ENCODE measurements around the gene MACO1.

MACO1 gene

GRCh38 chr1:25530186-25531081 is 99.7 kb downstream of the MACO1 start:
- H3K36me3 ChIP-seq (ENCODE audit: control insufficient read depth in 1 of 2, insufficient read depth in 2 of 2, low read length in 2 of 2): no peaks in the 10 kb centered on the region
- H3K27me3 ChIP-seq (ENCODE audit: control insufficient read depth in 1 of 2, insufficient read depth in 2 of 2, low read length in 2 of 2): no peaks in the 10 kb centered on the region
- H3K9ac ChIP-seq (ENCODE audit: low read depth in 1 of 2, low read length in 2 of 2): no peak overlapping the region
- H3K4me1 ChIP-seq (ENCODE audit: control insufficient read depth in 1 of 2, insufficient read depth in 2 of 2, low read length in 2 of 2): peaks cover 0 to 4% of the 10 kb centered on the region in 2 donors
- no peak overlapping the region for H3K27ac ChIP-seq (ENCODE audit: low read depth, low read length)
- H3K9me3 ChIP-seq (ENCODE audit: control insufficient read depth in 1 of 2, low read length in 2 of 2): no peaks in the 10 kb centered on the region
- H3K4me3 ChIP-seq (ENCODE audit: low read depth in 1 of 2, low read length in 2 of 2): no peak overlapping the region

DNA sequence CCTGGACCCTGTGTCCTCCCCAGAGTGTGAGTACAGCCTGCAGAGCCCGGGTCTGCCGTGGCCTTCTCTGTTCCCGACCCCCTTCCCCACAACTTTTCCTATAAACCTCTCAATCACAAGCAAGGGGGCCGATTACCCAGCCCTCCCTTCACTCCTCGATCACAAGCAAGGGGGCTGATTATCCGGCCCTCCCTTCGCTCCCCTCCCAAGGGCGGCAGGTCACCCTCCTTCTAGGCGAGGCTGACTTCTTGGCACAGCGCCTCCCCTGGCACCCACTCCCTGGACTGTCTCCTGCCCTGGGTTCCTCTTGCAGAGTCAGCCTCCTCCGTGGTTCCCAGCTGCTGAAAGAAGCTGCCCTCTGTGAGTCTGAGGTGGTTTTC is 100.4 kb downstream of the MACO1 start:
- Histone ChIP-seq H3K4me3 (ENCODE audit: low read depth in 1 of 2, low read length in 2 of 2) (no peak overlapping the region), H3K9me3 (ENCODE audit: control insufficient read depth in 1 of 2, low read length in 2 of 2) (no peaks in the 10 kb centered on the region), H3K36me3 (ENCODE audit: control insufficient read depth in 1 of 2, insufficient read depth in 2 of 2, low read length in 2 of 2) (no peaks in the 10 kb centered on the region), H3K4me1 (ENCODE audit: control insufficient read depth in 1 of 2, insufficient read depth in 2 of 2, low read length in 2 of 2) (peaks cover 0 to 4% of the 10 kb centered on the region in 2 donors), H3K27me3 (ENCODE audit: control insufficient read depth in 1 of 2, insufficient read depth in 2 of 2, low read length in 2 of 2) (no peaks in the 10 kb centered on the region), H3K9ac (ENCODE audit: low read depth in 1 of 2, low read length in 2 of 2) (no peak overlapping the region), H3K27ac (ENCODE audit: low read depth, low read length) (no peak overlapping the region)

GRCh38 chr1:25532970-25533369 is 102.3 kb downstream of the MACO1 start:
- Histone ChIP-seq H3K4me1 (ENCODE audit: control insufficient read depth in 1 of 2, insufficient read depth in 2 of 2, low read length in 2 of 2) (peaks cover 0 to 4% of the 10 kb centered on the region in 2 donors), H3K4me3 (ENCODE audit: low read depth in 1 of 2, low read length in 2 of 2) (no peak overlapping the region), H3K9ac (ENCODE audit: low read depth in 1 of 2, low read length in 2 of 2) (no peak overlapping the region), H3K9me3 (ENCODE audit: control insufficient read depth in 1 of 2, low read length in 2 of 2) (no peaks in the 10 kb centered on the region), H3K27ac (ENCODE audit: low read depth, low read length) (no peak overlapping the region), H3K27me3 (ENCODE audit: control insufficient read depth in 1 of 2, insufficient read depth in 2 of 2, low read length in 2 of 2) (no peaks in the 10 kb centered on the region), H3K36me3 (ENCODE audit: control insufficient read depth in 1 of 2, insufficient read depth in 2 of 2, low read length in 2 of 2) (no peaks in the 10 kb centered on the region)

GRCh38 chr1:25533775-25534409 is 103.2 kb downstream of the MACO1 start:
- Histone ChIP-seq H3K9me3 (ENCODE audit: control insufficient read depth in 1 of 2, low read length in 2 of 2) (no peaks in the 10 kb centered on the region), H3K4me3 (ENCODE audit: low read depth in 1 of 2, low read length in 2 of 2) (no peak overlapping the region), H3K9ac (ENCODE audit: low read depth in 1 of 2, low read length in 2 of 2) (no peak overlapping the region), H3K36me3 (ENCODE audit: control insufficient read depth in 1 of 2, insufficient read depth in 2 of 2, low read length in 2 of 2) (no peaks in the 10 kb centered on the region), H3K4me1 (ENCODE audit: control insufficient read depth in 1 of 2, insufficient read depth in 2 of 2, low read length in 2 of 2) (peaks cover 4% of the 10 kb centered on the region in 2 donors), H3K27me3 (ENCODE audit: control insufficient read depth in 1 of 2, insufficient read depth in 2 of 2, low read length in 2 of 2) (no peaks in the 10 kb centered on the region), H3K27ac (ENCODE audit: low read depth, low read length) (no peak overlapping the region)

GRCh38 chr1:25534410-25534788 is 103.7 kb downstream of the MACO1 start:
- H3K27me3 ChIP-seq (ENCODE audit: control insufficient read depth in 1 of 2, insufficient read depth in 2 of 2, low read length in 2 of 2): no peaks in the 10 kb centered on the region
- H3K36me3 ChIP-seq (ENCODE audit: control insufficient read depth in 1 of 2, insufficient read depth in 2 of 2, low read length in 2 of 2): no peaks in the 10 kb centered on the region
- H3K27ac ChIP-seq (ENCODE audit: low read depth, low read length): no peak overlapping the region
- H3K4me1 ChIP-seq (ENCODE audit: control insufficient read depth in 1 of 2, insufficient read depth in 2 of 2, low read length in 2 of 2): peaks cover 4% of the 10 kb centered on the region in 2 donors
- H3K4me3 ChIP-seq (ENCODE audit: low read depth in 1 of 2, low read length in 2 of 2): no peak overlapping the region
- no peak overlapping the region for H3K9ac ChIP-seq (ENCODE audit: low read depth in 1 of 2, low read length in 2 of 2)
- H3K9me3 ChIP-seq (ENCODE audit: control insufficient read depth in 1 of 2, low read length in 2 of 2): no peaks in the 10 kb centered on the region

DNA sequence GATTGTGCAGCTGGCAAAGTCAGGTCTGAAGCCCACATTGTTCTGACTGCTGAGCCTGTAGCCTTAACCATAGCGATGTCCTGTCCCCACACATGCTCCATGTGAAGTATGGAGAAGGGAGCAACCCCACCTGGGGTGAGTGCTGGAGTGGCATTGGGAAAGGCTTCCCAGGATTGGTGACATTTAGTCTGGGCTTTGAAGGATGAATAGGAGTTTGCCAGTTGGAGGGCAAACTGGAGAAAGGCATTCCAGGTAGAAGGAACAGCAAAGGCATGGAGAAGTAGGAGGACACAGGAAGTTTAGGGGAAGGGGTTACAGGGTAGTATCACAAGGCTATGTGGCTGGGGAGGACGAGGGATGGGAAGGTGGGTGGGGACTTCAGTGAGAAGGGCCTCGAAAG is 105.4 kb downstream of the MACO1 start:
- Histone ChIP-seq H3K9me3 (ENCODE audit: control insufficient read depth in 1 of 2, low read length in 2 of 2) (no peaks in the 10 kb centered on the region), H3K4me1 (ENCODE audit: control insufficient read depth in 1 of 2, insufficient read depth in 2 of 2, low read length in 2 of 2) (peaks cover 2 to 4% of the 10 kb centered on the region in 2 donors), H3K4me3 (ENCODE audit: low read depth in 1 of 2, low read length in 2 of 2) (no peak overlapping the region), H3K27ac (ENCODE audit: low read depth, low read length) (no peak overlapping the region), H3K36me3 (ENCODE audit: control insufficient read depth in 1 of 2, insufficient read depth in 2 of 2, low read length in 2 of 2) (no peaks in the 10 kb centered on the region), H3K9ac (ENCODE audit: low read depth in 1 of 2, low read length in 2 of 2) (no peak overlapping the region), H3K27me3 (ENCODE audit: control insufficient read depth in 1 of 2, insufficient read depth in 2 of 2, low read length in 2 of 2) (no peaks in the 10 kb centered on the region)

DNA sequence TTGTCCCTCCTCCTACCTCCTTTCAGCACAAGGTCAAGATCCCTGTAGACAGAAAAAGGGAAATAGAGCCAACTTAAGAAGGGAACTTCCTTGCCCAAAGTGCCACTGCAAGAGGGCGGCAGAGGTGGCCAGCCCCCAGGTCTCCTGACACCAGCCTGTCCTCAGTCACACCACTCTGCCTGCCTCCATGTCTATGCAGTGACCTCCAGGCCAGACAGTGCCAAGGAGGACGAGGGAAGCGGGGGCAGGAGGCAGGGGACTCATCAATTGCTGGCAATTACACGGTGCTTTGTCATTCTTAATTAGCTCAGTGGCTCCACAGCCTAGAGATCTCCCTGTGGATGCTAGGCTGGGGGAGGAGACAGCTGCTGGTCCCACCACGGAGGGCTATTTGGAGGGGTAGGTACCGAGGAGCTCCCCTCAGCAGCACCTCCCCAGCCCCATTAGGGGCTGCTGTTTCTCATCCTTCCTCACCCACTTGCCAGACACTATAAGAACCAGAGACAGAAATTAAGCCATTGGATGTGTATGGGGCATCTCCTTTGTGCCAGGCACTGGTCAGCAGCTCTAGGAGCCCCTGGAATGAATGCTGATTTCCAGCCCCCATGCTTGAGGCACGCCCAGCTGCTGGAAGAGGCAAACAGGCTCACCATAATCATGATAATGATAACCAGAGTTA is 106.6 kb downstream of the MACO1 start:
- H3K36me3 ChIP-seq (ENCODE audit: control insufficient read depth in 1 of 2, insufficient read depth in 2 of 2, low read length in 2 of 2): no peaks in the 10 kb centered on the region
- no peaks in the 10 kb centered on the region for H3K27me3 ChIP-seq (ENCODE audit: control insufficient read depth in 1 of 2, insufficient read depth in 2 of 2, low read length in 2 of 2)
- no peak overlapping the region for H3K27ac ChIP-seq (ENCODE audit: low read depth, low read length)
- no peak overlapping the region for H3K4me3 ChIP-seq (ENCODE audit: low read depth in 1 of 2, low read length in 2 of 2)
- peaks cover 4 to 10% of the 10 kb centered on the region in 2 donors for H3K4me1 ChIP-seq (ENCODE audit: control insufficient read depth in 1 of 2, insufficient read depth in 2 of 2, low read length in 2 of 2)
- H3K9me3 ChIP-seq (ENCODE audit: control insufficient read depth in 1 of 2, low read length in 2 of 2): no peaks in the 10 kb centered on the region
- H3K9ac ChIP-seq (ENCODE audit: low read depth in 1 of 2, low read length in 2 of 2): no peak overlapping the region

DNA sequence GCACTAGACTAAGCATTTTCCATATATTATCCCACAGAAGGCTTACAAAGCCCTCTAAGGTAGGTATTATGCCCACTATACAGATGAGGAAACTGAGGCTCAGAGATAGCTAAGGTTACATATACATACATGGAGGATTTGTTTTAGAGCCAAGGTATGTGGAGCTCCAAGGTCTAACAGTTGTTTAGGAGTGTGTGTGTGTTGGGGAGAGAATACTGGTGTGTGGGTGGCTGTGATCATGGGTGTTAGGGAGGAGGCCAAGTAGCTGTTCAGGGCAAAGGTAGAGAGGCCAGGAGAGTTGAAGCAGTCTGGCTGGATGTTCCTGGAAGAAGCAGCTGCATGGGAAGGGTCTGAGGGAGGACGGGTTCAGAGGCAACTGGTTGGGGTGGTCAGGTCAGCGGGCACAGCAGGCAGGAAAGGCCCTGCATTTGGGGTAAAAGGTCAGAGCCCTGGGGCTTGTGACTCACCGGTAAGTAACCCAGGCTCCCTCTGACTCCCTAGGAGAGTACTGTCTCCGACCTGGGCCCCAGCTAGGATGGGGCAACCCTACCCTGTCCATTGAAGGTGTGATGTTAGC is 107.6 kb downstream of the MACO1 start:
- Histone ChIP-seq H3K9me3 (ENCODE audit: control insufficient read depth in 1 of 2, low read length in 2 of 2) (no peaks in the 10 kb centered on the region), H3K36me3 (ENCODE audit: control insufficient read depth in 1 of 2, insufficient read depth in 2 of 2, low read length in 2 of 2) (no peaks in the 10 kb centered on the region), H3K9ac (ENCODE audit: low read depth in 1 of 2, low read length in 2 of 2) (no peak overlapping the region), H3K27me3 (ENCODE audit: control insufficient read depth in 1 of 2, insufficient read depth in 2 of 2, low read length in 2 of 2) (no peaks in the 10 kb centered on the region), H3K4me3 (ENCODE audit: low read depth in 1 of 2, low read length in 2 of 2) (no peak overlapping the region), H3K27ac (ENCODE audit: low read depth, low read length) (no peak overlapping the region), H3K4me1 (ENCODE audit: control insufficient read depth in 1 of 2, insufficient read depth in 2 of 2, low read length in 2 of 2) (peaks cover 8 to 11% of the 10 kb centered on the region in 2 donors)

GRCh38 chr1:25540750-25541342 is 110.1 kb downstream of the MACO1 start:
- Histone ChIP-seq H3K9ac (ENCODE audit: low read depth in 1 of 2, low read length in 2 of 2) (no peak overlapping the region), H3K27me3 (ENCODE audit: control insufficient read depth in 1 of 2, insufficient read depth in 2 of 2, low read length in 2 of 2) (no peaks in the 10 kb centered on the region), H3K4me3 (ENCODE audit: low read depth in 1 of 2, low read length in 2 of 2) (no peak overlapping the region), H3K36me3 (ENCODE audit: control insufficient read depth in 1 of 2, insufficient read depth in 2 of 2, low read length in 2 of 2) (no peaks in the 10 kb centered on the region), H3K4me1 (ENCODE audit: control insufficient read depth in 1 of 2, insufficient read depth in 2 of 2, low read length in 2 of 2) (peaks cover 21 to 25% of the 10 kb centered on the region in 2 donors), H3K27ac (ENCODE audit: low read depth, low read length) (no peak overlapping the region), H3K9me3 (ENCODE audit: control insufficient read depth in 1 of 2, low read length in 2 of 2) (no peaks in the 10 kb centered on the region)

Data from duodenal mucosa (tissue), 2 donors.